K562 (cell line): Measurements from ENCODE around the gene CFAP20. TPM values are rescaled to one million over a fixed set of nuclear protein-coding genes. Genes with fewer than 3 reads are reported as not detected.

Experiments
- CCAR2 ChIP-seq: fragments of 200-400 bp; formaldehyde crosslinking; IDR thresholded peaks from 2 replicates; pipeline ENCODE4 v1.6.1; 2017; ENCODE audit warnings: mild to moderate bottlenecking, low read depth, low read length
- NRF1 ChIP-seq, 2 experiments: fragments of 450-650 bp; IDR thresholded peaks in 1 of 2; conservative IDR thresholded peaks in 1 of 2; 2 replicates each; pipeline ENCODE4 v1.6.1; 2014; ENCODE audit warnings: mild to moderate bottlenecking in 2 of 2
- POLR2AphosphoS5 ChIP-seq: IDR thresholded peaks from 2 replicates; pipeline ENCODE4 v1.6.1; 2011; ENCODE audit warnings: mild to moderate bottlenecking, low read depth, low read length, moderate library complexity; ENCODE audit not compliant: control insufficient read depth, insufficient read depth
- TOE1 ChIP-seq, 2 experiments: fragments of 450-650 bp in 1 of 2; sonication (generic) in 1 of 2; formaldehyde crosslinking in 1 of 2; IDR thresholded peaks; 2 replicates each; pipeline versions ENCODE4 v1.7.1 to v1.8.0; 2016 to 2022; ENCODE audit warnings: borderline replicate concordance in 2 of 2, mild to moderate bottlenecking in 2 of 2, antibody characterized with exemption in 1 of 2, inconsistent platforms in 1 of 2, low read depth in 1 of 2, missing genetic modification reagents in 1 of 2, moderate library complexity in 1 of 2
- polyA plus RNA-seq, 8 experiments: library from polyadenylated mRNA; depleted of rRNA in 4 of 8; stranded (reverse) in 5 of 8; unstranded in 3 of 8; fragments of >200 nt; fragmentation: Nextera tagmentation in 2 of 8; fragmentation: Illumina TruSeq in 1 of 8; extraction: Ambion mirVana in 2 of 8; extraction: Trizol in 1 of 8; gene quantifications; 2 replicates each; pipeline versions ENCODE4 v1.2.1 to v1.2.3, GENCODE V29; 2011 to 2014; ENCODE audit warnings: inconsistent platforms in 1 of 8, missing spikeins in 1 of 8
- total RNA-seq, 7 experiments: library from RNA; depleted of rRNA in 6 of 7; stranded (reverse); fragments of >200 nt in 6 of 7; fragmentation: Illumina TruSeq in 2 of 7; extraction: Trizol in 2 of 7; gene quantifications; 2 replicates each; pipeline versions ENCODE4 v1.2.1 to v1.2.3, GENCODE V29; 2011 to 2021; ENCODE audit warnings: low replicate concordance in 1 of 7
- TF ChIP-seq, protein P1 (sequence below): fragments of 450-650 bp; IDR thresholded peaks from 2 replicates; pipeline ENCODE4 v1.6.1; 2017; ENCODE audit warnings: antibody characterized with exemption, mild to moderate bottlenecking
- TF ChIP-seq, protein P2 (sequence below): sonication (generic); formaldehyde crosslinking; IDR thresholded peaks from 2 replicates; pipeline ENCODE4 v1.8.0; 2022; ENCODE audit warnings: missing genetic modification reagents, mild to moderate bottlenecking, borderline replicate concordance
- TF ChIP-seq, protein P3 (sequence below): fragments of 250-450 bp; sonication (Bioruptor Pico); IDR thresholded peaks from 2 replicates; pipeline ENCODE4 v1.4.0; 2020
- TF ChIP-seq, protein P4 (sequence below): fragments of 250-450 bp; sonication (Bioruptor Pico); IDR thresholded peaks from 2 replicates; pipeline ENCODE4 v1.6.1; 2021; ENCODE audit warnings: mild to moderate bottlenecking
- TF ChIP-seq, protein P5 (sequence below): fragments of 250-450 bp; sonication (Bioruptor Pico); IDR thresholded peaks from 2 replicates; pipeline ENCODE4 v1.4.0; 2020; ENCODE audit warnings: borderline replicate concordance
- TF ChIP-seq, protein P6 (sequence below), 2 experiments: fragments of 150-350 bp in 1 of 2; IDR thresholded peaks; 2 replicates each; pipeline ENCODE4 v1.6.1; 2012 to 2016; ENCODE audit warnings: low read depth in 2 of 2, low read length in 2 of 2, mild to moderate bottlenecking in 1 of 2, moderate library complexity in 1 of 2

Gene CFAP20
- total and polyA plus RNA-seq, 9 of the 15 experiments (the other 6 are each of a cell fraction or from before 2014, with no cell fraction given), result 20.5 to 90.5 (median 75.3) TPM

DNA sequence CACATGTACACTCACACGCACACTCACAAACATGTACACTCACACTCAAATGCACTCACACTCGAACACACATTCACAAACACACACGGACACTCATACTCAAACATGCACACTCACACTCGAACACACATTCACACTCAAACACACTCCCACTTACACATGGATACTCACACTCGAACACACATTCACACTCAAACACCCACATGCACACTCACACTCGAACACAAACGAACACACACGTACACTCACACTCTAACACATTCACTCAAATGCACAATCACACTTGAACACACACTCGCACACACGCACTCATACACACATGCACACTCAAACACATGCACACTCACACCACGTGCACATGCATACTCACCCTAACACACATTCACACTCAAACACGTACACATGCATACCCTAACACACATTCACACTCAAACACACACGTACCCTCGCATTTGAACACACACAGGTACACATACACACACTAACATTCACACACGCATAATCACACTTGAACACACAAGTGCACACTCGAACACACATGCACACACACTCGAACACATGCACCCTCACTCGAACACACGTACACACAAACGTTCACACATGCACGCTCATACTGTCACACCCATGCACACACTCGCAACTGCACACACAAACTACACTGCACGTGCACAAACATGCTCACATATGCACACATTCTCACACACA, 41.8 kb downstream of the CFAP20 start (continued):
- TF ChIP-seq, protein P1, sequence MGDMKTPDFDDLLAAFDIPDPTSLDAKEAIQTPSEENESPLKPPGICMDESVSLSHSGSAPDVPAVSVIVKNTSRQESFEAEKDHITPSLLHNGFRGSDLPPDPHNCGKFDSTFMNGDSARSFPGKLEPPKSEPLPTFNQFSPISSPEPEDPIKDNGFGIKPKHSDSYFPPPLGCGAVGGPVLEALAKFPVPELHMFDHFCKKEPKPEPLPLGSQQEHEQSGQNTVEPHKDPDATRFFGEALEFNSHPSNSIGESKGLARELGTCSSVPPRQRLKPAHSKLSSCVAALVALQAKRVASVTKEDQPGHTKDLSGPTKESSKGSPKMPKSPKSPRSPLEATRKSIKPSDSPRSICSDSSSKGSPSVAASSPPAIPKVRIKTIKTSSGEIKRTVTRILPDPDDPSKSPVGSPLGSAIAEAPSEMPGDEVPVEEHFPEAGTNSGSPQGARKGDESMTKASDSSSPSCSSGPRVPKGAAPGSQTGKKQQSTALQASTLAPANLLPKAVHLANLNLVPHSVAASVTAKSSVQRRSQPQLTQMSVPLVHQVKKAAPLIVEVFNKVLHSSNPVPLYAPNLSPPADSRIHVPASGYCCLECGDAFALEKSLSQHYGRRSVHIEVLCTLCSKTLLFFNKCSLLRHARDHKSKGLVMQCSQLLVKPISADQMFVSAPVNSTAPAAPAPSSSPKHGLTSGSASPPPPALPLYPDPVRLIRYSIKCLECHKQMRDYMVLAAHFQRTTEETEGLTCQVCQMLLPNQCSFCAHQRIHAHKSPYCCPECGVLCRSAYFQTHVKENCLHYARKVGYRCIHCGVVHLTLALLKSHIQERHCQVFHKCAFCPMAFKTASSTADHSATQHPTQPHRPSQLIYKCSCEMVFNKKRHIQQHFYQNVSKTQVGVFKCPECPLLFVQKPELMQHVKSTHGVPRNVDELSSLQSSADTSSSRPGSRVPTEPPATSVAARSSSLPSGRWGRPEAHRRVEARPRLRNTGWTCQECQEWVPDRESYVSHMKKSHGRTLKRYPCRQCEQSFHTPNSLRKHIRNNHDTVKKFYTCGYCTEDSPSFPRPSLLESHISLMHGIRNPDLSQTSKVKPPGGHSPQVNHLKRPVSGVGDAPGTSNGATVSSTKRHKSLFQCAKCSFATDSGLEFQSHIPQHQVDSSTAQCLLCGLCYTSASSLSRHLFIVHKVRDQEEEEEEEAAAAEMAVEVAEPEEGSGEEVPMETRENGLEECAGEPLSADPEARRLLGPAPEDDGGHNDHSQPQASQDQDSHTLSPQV, result no peak
- TF ChIP-seq, protein P2, sequence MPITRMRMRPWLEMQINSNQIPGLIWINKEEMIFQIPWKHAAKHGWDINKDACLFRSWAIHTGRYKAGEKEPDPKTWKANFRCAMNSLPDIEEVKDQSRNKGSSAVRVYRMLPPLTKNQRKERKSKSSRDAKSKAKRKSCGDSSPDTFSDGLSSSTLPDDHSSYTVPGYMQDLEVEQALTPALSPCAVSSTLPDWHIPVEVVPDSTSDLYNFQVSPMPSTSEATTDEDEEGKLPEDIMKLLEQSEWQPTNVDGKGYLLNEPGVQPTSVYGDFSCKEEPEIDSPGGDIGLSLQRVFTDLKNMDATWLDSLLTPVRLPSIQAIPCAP (CRISPR knock-in tag), result no peak
- TF ChIP-seq, protein P3, sequence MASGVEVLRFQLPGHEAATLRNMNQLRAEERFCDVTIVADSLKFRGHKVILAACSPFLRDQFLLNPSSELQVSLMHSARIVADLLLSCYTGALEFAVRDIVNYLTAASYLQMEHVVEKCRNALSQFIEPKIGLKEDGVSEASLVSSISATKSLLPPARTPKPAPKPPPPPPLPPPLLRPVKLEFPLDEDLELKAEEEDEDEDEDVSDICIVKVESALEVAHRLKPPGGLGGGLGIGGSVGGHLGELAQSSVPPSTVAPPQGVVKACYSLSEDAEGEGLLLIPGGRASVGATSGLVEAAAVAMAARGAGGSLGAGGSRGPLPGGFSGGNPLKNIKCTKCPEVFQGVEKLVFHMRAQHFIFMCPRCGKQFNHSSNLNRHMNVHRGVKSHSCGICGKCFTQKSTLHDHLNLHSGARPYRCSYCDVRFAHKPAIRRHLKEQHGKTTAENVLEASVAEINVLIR (CRISPR knock-in tag), result no peak
- TF ChIP-seq CCAR2, result no peak
- TF ChIP-seq TOE1 (IDR thresholded peaks at IDR 0.05; ENCODE audit: borderline replicate concordance), result 0 out of 2 replicates have a peak, but pooled peaks have one; percentile 20
- no peak for TF ChIP-seq TOE1 (CRISPR knock-in tag; IDR thresholded peaks at IDR 0.05; ENCODE audit: borderline replicate concordance, low read depth)
- TF ChIP-seq, protein P4, sequence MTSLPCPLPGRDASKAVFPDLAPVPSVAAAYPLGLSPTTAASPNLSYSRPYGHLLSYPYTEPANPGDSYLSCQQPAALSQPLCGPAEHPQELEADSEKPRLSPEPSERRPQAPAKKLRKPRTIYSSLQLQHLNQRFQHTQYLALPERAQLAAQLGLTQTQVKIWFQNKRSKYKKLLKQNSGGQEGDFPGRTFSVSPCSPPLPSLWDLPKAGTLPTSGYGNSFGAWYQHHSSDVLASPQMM (CRISPR knock-in tag), result no peak
- TF ChIP-seq, protein P5, sequence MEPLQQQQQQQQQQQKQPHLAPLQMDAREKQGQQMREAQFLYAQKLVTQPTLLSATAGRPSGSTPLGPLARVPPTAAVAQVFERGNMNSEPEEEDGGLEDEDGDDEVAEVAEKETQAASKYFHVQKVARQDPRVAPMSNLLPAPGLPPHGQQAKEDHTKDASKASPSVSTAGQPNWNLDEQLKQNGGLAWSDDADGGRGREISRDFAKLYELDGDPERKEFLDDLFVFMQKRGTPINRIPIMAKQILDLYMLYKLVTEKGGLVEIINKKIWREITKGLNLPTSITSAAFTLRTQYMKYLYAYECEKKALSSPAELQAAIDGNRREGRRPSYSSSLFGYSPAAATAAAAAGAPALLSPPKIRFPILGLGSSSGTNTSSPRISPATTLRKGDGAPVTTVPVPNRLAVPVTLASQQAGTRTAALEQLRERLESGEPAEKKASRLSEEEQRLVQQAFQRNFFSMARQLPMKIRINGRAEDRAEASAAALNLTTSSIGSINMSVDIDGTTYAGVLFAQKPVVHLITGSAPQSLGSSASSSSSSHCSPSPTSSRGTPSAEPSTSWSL (CRISPR knock-in tag), result no peak
- no peak for TF ChIP-seq NRF1 (conservative IDR thresholded peaks at IDR 0.05 in 1 of 2, IDR thresholded peaks at IDR 0.05 in 1 of 2)
- TF ChIP-seq, protein P6, sequence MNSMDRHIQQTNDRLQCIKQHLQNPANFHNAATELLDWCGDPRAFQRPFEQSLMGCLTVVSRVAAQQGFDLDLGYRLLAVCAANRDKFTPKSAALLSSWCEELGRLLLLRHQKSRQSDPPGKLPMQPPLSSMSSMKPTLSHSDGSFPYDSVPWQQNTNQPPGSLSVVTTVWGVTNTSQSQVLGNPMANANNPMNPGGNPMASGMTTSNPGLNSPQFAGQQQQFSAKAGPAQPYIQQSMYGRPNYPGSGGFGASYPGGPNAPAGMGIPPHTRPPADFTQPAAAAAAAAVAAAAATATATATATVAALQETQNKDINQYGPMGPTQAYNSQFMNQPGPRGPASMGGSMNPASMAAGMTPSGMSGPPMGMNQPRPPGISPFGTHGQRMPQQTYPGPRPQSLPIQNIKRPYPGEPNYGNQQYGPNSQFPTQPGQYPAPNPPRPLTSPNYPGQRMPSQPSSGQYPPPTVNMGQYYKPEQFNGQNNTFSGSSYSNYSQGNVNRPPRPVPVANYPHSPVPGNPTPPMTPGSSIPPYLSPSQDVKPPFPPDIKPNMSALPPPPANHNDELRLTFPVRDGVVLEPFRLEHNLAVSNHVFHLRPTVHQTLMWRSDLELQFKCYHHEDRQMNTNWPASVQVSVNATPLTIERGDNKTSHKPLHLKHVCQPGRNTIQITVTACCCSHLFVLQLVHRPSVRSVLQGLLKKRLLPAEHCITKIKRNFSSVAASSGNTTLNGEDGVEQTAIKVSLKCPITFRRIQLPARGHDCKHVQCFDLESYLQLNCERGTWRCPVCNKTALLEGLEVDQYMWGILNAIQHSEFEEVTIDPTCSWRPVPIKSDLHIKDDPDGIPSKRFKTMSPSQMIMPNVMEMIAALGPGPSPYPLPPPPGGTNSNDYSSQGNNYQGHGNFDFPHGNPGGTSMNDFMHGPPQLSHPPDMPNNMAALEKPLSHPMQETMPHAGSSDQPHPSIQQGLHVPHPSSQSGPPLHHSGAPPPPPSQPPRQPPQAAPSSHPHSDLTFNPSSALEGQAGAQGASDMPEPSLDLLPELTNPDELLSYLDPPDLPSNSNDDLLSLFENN (IDR thresholded peaks at IDR 0.05; ENCODE audit: low read depth in 2 of 2, low read length in 2 of 2), result no peak
- TF ChIP-seq POLR2AphosphoS5, result no peak
